ENCODE data around the gene HMGCR.

Gene HMGCR

DNA sequence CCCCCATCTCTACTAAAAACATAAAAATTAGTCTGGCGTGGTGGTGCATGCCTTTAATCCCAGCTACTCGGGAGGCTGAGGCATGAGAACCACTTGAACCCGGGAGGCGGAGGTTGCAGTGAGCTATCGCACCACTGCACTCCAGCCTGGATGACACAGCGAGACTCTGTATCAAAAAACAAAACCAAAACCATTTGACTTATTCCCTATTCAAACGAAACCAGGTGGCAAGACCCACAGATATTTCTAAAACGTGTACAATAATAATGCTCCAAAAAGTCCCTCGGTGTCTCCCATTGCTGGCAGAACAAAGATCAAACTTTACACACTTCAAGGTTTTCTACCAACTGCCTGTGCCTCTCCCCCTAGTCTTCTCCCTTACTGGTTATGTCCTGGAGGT is 29.8 kb downstream of the HMGCR start:
- CTCF ChIA-PET, result no interaction called here
- DNase-seq (ENCODE audit: low read depth, low spot score), result no peak
- TF ChIP-seq, protein P1, sequence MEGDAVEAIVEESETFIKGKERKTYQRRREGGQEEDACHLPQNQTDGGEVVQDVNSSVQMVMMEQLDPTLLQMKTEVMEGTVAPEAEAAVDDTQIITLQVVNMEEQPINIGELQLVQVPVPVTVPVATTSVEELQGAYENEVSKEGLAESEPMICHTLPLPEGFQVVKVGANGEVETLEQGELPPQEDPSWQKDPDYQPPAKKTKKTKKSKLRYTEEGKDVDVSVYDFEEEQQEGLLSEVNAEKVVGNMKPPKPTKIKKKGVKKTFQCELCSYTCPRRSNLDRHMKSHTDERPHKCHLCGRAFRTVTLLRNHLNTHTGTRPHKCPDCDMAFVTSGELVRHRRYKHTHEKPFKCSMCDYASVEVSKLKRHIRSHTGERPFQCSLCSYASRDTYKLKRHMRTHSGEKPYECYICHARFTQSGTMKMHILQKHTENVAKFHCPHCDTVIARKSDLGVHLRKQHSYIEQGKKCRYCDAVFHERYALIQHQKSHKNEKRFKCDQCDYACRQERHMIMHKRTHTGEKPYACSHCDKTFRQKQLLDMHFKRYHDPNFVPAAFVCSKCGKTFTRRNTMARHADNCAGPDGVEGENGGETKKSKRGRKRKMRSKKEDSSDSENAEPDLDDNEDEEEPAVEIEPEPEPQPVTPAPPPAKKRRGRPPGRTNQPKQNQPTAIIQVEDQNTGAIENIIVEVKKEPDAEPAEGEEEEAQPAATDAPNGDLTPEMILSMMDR (IDR thresholded peaks at IDR 0.05; ENCODE audit: insufficient read depth, low read length, missing control alignments), result no peak
- POLR2A ChIA-PET, result no interaction called here
- no peak overlapping the region for H3K4me3 ChIP-seq (ENCODE audit: low read depth, low read length)

DNA sequence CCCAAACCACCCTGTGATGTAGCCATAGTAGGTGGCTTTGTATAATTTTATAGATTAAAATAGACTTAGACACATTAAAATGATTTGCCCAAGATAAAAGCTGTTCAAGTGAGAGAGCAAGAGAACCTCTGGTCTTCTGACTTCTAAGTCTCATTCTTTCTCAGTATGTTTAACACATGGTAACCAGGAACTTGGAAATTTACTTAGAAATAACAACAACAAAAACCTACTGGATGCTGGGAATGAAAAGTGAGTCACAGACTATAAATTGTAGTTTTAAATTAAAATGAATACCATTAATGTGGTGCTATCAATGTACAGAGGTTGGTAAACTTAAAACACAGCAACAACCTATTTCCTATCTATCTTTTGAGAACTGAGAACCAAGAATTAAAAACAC is 30.4 kb downstream of the HMGCR start:
- no peak overlapping the region for H3K4me3 ChIP-seq (ENCODE audit: low read depth, low read length)
- ChIA-PET POLR2A (no interaction called here), CTCF (no interaction called here)
- TF ChIP-seq, protein P1 (IDR thresholded peaks at IDR 0.05; ENCODE audit: insufficient read depth, low read length, missing control alignments), result no peak
- DNase-seq (ENCODE audit: low read depth, low spot score), result peak; percentile 26

DNA sequence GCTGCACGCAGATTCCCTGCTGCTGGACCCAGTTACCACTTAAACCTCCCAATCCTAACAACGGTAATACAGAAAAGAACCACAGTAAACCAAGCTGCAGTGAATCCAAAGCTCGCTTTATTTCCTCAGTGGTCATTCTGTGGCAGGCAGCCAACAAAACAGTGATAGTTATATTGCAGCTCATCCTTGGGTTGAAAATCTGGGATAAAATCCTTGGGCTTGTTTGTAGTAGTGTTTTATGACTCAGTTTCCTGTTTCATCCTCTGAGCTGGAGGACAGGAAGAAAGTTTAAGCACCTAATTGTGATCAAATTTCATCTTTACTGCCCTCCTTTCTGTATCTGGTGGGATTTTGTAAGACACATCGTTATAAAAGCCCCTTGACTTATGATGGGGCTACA is 31.4 kb downstream of the HMGCR start:
- H3K4me3 ChIP-seq (ENCODE audit: low read depth, low read length), result no peak overlapping the region
- ChIA-PET CTCF (no interaction called here), POLR2A (no interaction called here)
- peak; percentile 14 for DNase-seq (ENCODE audit: low read depth, low spot score)
- TF ChIP-seq, protein P1 (IDR thresholded peaks at IDR 0.05; ENCODE audit: insufficient read depth, low read length, missing control alignments), result no peak

DNA sequence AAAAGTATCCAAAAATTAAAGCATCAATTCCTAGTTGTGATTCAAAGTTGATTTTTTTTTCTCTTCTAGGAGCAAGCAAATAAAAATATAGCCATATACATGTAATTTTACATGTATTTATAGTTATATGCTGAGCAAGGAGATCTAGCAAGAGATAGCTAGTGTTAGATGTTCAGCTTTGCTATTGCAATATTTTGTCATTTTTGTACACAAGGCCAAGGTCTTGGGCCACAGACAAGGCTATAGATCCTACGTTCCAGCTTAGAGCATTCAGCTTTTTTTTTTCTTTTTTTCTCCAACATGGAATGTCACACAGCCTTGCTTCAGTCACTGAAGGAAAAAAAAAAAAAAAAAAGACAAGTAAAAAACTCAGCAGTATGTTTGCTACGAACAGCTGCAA is 36.8 kb downstream of the HMGCR start:
- TF ChIP-seq, protein P1 (IDR thresholded peaks at IDR 0.05; ENCODE audit: insufficient read depth, low read length, missing control alignments), result no peak
- CTCF ChIA-PET, result interaction anchor here (1.0 kb wide), 1 partner anchor 23 kb away, joined by 3 read pairs; no protein-coding TSS in a partner anchor
- H3K4me3 ChIP-seq (ENCODE audit: low read depth, low read length), result no peak overlapping the region
- DNase-seq (ENCODE audit: low read depth, low spot score), result no peak
- POLR2A ChIA-PET, result no interaction called here

DNA sequence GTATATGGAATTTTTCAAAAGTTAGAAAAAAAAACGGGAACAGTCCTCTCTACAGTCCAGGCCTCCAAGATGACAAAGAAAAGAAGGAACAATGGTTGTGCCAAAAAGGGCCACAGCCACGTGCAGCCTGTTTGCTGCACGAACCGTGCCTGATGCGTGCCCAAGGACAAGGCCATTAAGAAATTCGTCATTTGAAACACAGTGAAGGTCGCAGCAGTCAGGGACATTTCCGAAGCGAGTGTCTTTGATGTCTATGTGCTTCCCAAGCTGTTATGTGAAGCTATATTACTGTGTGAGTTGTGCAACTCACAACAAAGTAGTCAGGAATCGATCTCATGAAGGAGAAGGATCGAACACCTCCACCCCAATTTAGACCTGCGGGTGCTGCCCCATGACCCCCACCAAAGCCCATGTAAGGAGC is 37.4 kb downstream of the HMGCR start:
- no peak for DNase-seq (ENCODE audit: low read depth, low spot score)
- POLR2A ChIA-PET, result no interaction called here
- TF ChIP-seq, protein P1 (IDR thresholded peaks at IDR 0.05; ENCODE audit: insufficient read depth, low read length, missing control alignments), result no peak
- CTCF ChIA-PET, result interaction anchor here (1.0 kb wide), 1 partner anchor 23 kb away, joined by 3 read pairs; no protein-coding TSS in a partner anchor
- H3K4me3 ChIP-seq (ENCODE audit: low read depth, low read length), result no peak overlapping the region

DNA sequence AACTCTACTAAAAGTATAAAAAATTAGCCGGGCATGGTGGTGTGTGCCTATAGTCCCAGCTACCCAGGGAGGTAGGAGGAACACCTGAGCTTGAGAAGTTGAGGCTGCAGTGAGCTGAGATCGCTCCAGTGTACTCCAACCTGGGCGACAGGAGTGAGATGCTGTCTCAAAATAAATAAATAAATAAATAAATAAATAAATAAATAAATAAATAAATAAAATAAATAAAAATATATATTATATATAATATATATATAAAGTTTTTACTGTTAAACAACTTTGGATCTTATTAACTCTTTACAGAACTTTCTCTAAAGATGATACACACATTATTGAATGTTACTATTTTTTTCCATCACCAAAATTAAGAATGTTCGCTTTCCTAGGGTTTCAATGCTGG is 38.4 kb downstream of the HMGCR start:
- ChIA-PET POLR2A (interaction anchor here (0.6 to 0.9 kb wide), 2 partner anchors 38 to 138 kb away, joined by 3 read pairs; partner anchors contain the start of genes ANKRD31 and HMGCR), CTCF (interaction anchor here (0.9 to 1.1 kb wide), 4 partner anchors 10 to 305 kb away, joined by 3 to 4 read pairs (median 3); no protein-coding TSS in a partner anchor)
- H3K4me3 ChIP-seq (ENCODE audit: low read depth, low read length), result no peak overlapping the region
- no peak for DNase-seq (ENCODE audit: low read depth, low spot score)
- TF ChIP-seq, protein P1 (IDR thresholded peaks at IDR 0.05; ENCODE audit: insufficient read depth, low read length, missing control alignments), result no peak
